NCI-H226 (cell line): ENCODE results near the gene COL5A3.

Experiments used
- DNase-seq: peaks from one replicate; pipeline ENCODE4 v3.0.0-alpha.2; 2015

COL5A3 gene

GRCh38 chr19:10009714-10010224 lies 535 bp downstream of the COL5A3 start:
- no peak for DNase-seq

GRCh38 chr19:10008184-10008765 lies 2.0 kb downstream of the COL5A3 start:
- no peak for DNase-seq

- DNase-seq: no peak
These were observed 2.7 kb downstream of the COL5A3 start for GRCh38 chr19:10007371-10008183.

- DNase-seq: no peak
These were observed 3.5 kb downstream of the COL5A3 start for GRCh38 chr19:10006752-10007323.

- no peak for DNase-seq
These were observed 4.0 kb downstream of the COL5A3 start for GRCh38 chr19:10006335-10006708.

GRCh38 chr19:10005632-10006334 lies 4.5 kb downstream of the COL5A3 start:
- no peak for DNase-seq

GRCh38 chr19:10004617-10005016 lies 5.7 kb downstream of the COL5A3 start:
- no peak for DNase-seq

- no peak for DNase-seq
These were observed 7.0 kb downstream of the COL5A3 start for GRCh38 chr19:10003271-10003670.

GRCh38 chr19:10001899-10002298 lies 8.4 kb downstream of the COL5A3 start:
- no peak for DNase-seq

GRCh38 chr19:10000171-10000826 lies 10.0 kb downstream of the COL5A3 start:
- no peak for DNase-seq

GRCh38 chr19:9996541-9996940 lies 13.8 kb downstream of the COL5A3 start:
- DNase-seq: no peak

- no peak for DNase-seq
These were observed 14.3 kb downstream of the COL5A3 start for GRCh38 chr19:9995999-9996398.

GRCh38 chr19:9995084-9995483 lies 15.2 kb downstream of the COL5A3 start:
- DNase-seq: no peak

GRCh38 chr19:9991425-9992191 lies 18.7 kb downstream of the COL5A3 start:
- DNase-seq: no peak

GRCh38 chr19:9989504-9989903 lies 20.8 kb downstream of the COL5A3 start:
- DNase-seq: no peak

- no peak for DNase-seq
These were observed 23.5 kb downstream of the COL5A3 start for GRCh38 chr19:9986787-9987281.

GRCh38 chr19:9981406-9982260 lies 28.7 kb downstream of the COL5A3 start:
- no peak for DNase-seq

GRCh38 chr19:9972103-9972502 lies 38.2 kb downstream of the COL5A3 start:
- DNase-seq: no peak

- DNase-seq: no peak
These were observed 39.0 kb downstream of the COL5A3 start for GRCh38 chr19:9971166-9971897.

- no peak for DNase-seq
These were observed 39.8 kb downstream of the COL5A3 start for GRCh38 chr19:9970481-9970880.
